ENCODE measurements around the gene KDM8.

DNA sequence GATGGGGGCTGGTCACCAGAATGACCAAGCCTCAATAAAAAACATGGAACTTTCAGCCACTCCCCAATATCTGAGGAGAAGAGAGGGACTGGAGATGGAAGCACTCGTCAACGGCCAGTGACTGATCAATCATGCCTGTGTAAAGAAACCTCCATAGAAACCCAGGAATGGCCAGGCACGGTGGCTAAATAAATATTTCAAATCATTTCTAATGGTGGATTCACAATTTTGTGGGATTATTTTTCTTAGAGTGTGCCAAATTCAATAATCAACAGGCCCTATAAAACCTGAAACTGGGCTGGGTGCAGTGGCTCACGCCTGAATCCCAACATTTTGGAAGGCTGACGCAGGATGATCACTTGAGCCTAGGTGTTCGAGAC is 48.9 kb downstream of the KDM8 start:
- TF ChIP-seq, protein P1, sequence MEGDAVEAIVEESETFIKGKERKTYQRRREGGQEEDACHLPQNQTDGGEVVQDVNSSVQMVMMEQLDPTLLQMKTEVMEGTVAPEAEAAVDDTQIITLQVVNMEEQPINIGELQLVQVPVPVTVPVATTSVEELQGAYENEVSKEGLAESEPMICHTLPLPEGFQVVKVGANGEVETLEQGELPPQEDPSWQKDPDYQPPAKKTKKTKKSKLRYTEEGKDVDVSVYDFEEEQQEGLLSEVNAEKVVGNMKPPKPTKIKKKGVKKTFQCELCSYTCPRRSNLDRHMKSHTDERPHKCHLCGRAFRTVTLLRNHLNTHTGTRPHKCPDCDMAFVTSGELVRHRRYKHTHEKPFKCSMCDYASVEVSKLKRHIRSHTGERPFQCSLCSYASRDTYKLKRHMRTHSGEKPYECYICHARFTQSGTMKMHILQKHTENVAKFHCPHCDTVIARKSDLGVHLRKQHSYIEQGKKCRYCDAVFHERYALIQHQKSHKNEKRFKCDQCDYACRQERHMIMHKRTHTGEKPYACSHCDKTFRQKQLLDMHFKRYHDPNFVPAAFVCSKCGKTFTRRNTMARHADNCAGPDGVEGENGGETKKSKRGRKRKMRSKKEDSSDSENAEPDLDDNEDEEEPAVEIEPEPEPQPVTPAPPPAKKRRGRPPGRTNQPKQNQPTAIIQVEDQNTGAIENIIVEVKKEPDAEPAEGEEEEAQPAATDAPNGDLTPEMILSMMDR (IDR thresholded peaks at IDR 0.05), result no peak
- TF ChIP-seq POLR2A (IDR thresholded peaks at IDR 0.05), result no peak
